ENCODE results near the gene HYAL2.
"Not testable (repeated sequence)": the region's sequence is repeated elsewhere in the genome, so short reads cannot be mapped to it uniquely, and the experiment has no call there.

The HYAL2 gene

GRCh38 chr3:50274371-50275104 is 48.0 kb downstream of the HYAL2 start:
- Histone ChIP-seq H3K4me2 (ENCODE audit: low read depth, low read length, poor library complexity, severe bottlenecking) (no peak overlapping the region), H3K27ac (ENCODE audit: low read depth, low read length) (no peak overlapping the region), H3K9me2 (replicated peaks; ENCODE audit: insufficient read depth, low read length) (no peaks in the 10 kb centered on the region), H3K9me3 (ENCODE audit: insufficient read depth, low read length) (no peaks in the 10 kb centered on the region), H3K79me2 (ENCODE audit: insufficient read depth, low read length) (no peaks in the 10 kb centered on the region), H2AFZ (ENCODE audit: low read depth, low read length, severe bottlenecking) (no peak overlapping the region), H3K27me3 (ENCODE audit: low read length) (no peaks in the 10 kb centered on the region), H3F3A (ENCODE audit: insufficient read depth) (no peaks in the 10 kb centered on the region), H4K20me1 (ENCODE audit: low read depth, low read length) (no peaks in the 10 kb centered on the region), H3K36me3 (ENCODE audit: low read length) (no peaks in the 10 kb centered on the region), H3K4me3 (ENCODE audit: insufficient read depth, low read length, poor library complexity, severe bottlenecking) (no peak overlapping the region), H3K9ac (ENCODE audit: low read length) (no peak overlapping the region)
- TF ChIP-seq EZH2phosphoT487 (conservative IDR thresholded peaks at IDR 0.05; ENCODE audit: low read length) (no peak), CTCF (IDR thresholded peaks at IDR 0.05; ENCODE audit: insufficient read depth, low read length, poor library complexity, severe bottlenecking) (peak; percentile 88)

GRCh38 chr3:50273689-50274065 is 48.9 kb downstream of the HYAL2 start:
- Histone ChIP-seq H3K4me3 (ENCODE audit: insufficient read depth, low read length, poor library complexity, severe bottlenecking) (no peak overlapping the region), H3K9me2 (replicated peaks; ENCODE audit: insufficient read depth, low read length) (no peaks in the 10 kb centered on the region), H3K9me3 (ENCODE audit: insufficient read depth, low read length) (no peaks in the 10 kb centered on the region), H3K27ac (ENCODE audit: low read depth, low read length) (no peak overlapping the region), H3F3A (ENCODE audit: insufficient read depth) (no peaks in the 10 kb centered on the region), H2AFZ (ENCODE audit: low read depth, low read length, severe bottlenecking) (no peak overlapping the region), H3K27me3 (ENCODE audit: low read length) (no peaks in the 10 kb centered on the region), H3K79me2 (ENCODE audit: insufficient read depth, low read length) (no peaks in the 10 kb centered on the region), H4K20me1 (ENCODE audit: low read depth, low read length) (no peaks in the 10 kb centered on the region), H3K9ac (ENCODE audit: low read length) (no peak overlapping the region), H3K4me2 (ENCODE audit: low read depth, low read length, poor library complexity, severe bottlenecking) (no peak overlapping the region), H3K36me3 (ENCODE audit: low read length) (no peaks in the 10 kb centered on the region)
- no peak for TF ChIP-seq EZH2phosphoT487 (conservative IDR thresholded peaks at IDR 0.05; ENCODE audit: low read length)
- TF ChIP-seq CTCF (IDR thresholded peaks at IDR 0.05; ENCODE audit: insufficient read depth, low read length, poor library complexity, severe bottlenecking) = no peak

GRCh38 chr3:50272911-50273688 is 49.4 kb downstream of the HYAL2 start:
- no peaks in the 10 kb centered on the region for H3K27me3 ChIP-seq (ENCODE audit: low read length)
- H3K4me2 ChIP-seq (ENCODE audit: low read depth, low read length, poor library complexity, severe bottlenecking) = peak overlapping the region; percentile 45
- H3K9me3 ChIP-seq (ENCODE audit: insufficient read depth, low read length) = no peaks in the 10 kb centered on the region
- no peak overlapping the region for H3K9ac ChIP-seq (ENCODE audit: low read length)
- H4K20me1 ChIP-seq (ENCODE audit: low read depth, low read length) = no peaks in the 10 kb centered on the region
- H3F3A ChIP-seq (ENCODE audit: insufficient read depth) = no peaks in the 10 kb centered on the region
- no peak overlapping the region for H3K27ac ChIP-seq (ENCODE audit: low read depth, low read length)
- H2AFZ ChIP-seq (ENCODE audit: low read depth, low read length, severe bottlenecking) = no peak overlapping the region
- H3K4me3 ChIP-seq (ENCODE audit: insufficient read depth, low read length, poor library complexity, severe bottlenecking) = no peak overlapping the region
- no peaks in the 10 kb centered on the region for H3K9me2 ChIP-seq (replicated peaks; ENCODE audit: insufficient read depth, low read length)
- TF ChIP-seq CTCF (IDR thresholded peaks at IDR 0.05; ENCODE audit: insufficient read depth, low read length, poor library complexity, severe bottlenecking) (peak; percentile 96), EZH2phosphoT487 (conservative IDR thresholded peaks at IDR 0.05; ENCODE audit: low read length) (no peak)
- H3K36me3 ChIP-seq (ENCODE audit: low read length) = no peaks in the 10 kb centered on the region
- no peaks in the 10 kb centered on the region for H3K79me2 ChIP-seq (ENCODE audit: insufficient read depth, low read length)

- H3K36me3 ChIP-seq (ENCODE audit: low read length); H3K9me2 ChIP-seq (replicated peaks; ENCODE audit: insufficient read depth, low read length); H3K9ac ChIP-seq (ENCODE audit: low read length); H3K79me2 ChIP-seq (ENCODE audit: insufficient read depth, low read length); H4K20me1 ChIP-seq (ENCODE audit: low read depth, low read length); H3K27me3 ChIP-seq (ENCODE audit: low read length); H2AFZ ChIP-seq (ENCODE audit: low read depth, low read length, severe bottlenecking); H3K9me3 ChIP-seq (ENCODE audit: insufficient read depth, low read length); H3K27ac ChIP-seq (ENCODE audit: low read depth, low read length); H3K4me3 ChIP-seq (ENCODE audit: insufficient read depth, low read length, poor library complexity, severe bottlenecking); H3F3A ChIP-seq (ENCODE audit: insufficient read depth): not testable (repeated sequence)
- peak overlapping the region; percentile 45 for H3K4me2 ChIP-seq (ENCODE audit: low read depth, low read length, poor library complexity, severe bottlenecking)
Measured at GRCh38 chr3:50272538-50272910, 50.0 kb downstream of the HYAL2 start.
